Right lobe of liver (tissue), 4 donors: ENCODE data around the gene BMP2K.

ENCODE experiments used
- POLR2A ChIP-seq: fragments of 450-650 bp; IDR thresholded peaks from one replicate; pipeline ENCODE4 v1.6.1; 2017; ENCODE audit warnings: antibody characterized with exemption, mild to moderate bottlenecking
- TF ChIP-seq, protein P1 (sequence below), 4 donors: fragments of 200-600 bp in 3 of 4; fragments of 450-650 bp in 1 of 4; IDR thresholded peaks; one replicate each; pipeline versions ENCODE4 v1.5.1 to v1.8.0; 2016 to 2022; ENCODE audit warnings: antibody characterized with exemption in 4 of 4, mild to moderate bottlenecking in 2 of 4
- donor health status: DM: no; HTN: no; CAD: no.
- donor health status: DM: no; HTN: no; CAD: no.
- donor health status: DM: no; HTN: yes; CAD: no.

DNA sequence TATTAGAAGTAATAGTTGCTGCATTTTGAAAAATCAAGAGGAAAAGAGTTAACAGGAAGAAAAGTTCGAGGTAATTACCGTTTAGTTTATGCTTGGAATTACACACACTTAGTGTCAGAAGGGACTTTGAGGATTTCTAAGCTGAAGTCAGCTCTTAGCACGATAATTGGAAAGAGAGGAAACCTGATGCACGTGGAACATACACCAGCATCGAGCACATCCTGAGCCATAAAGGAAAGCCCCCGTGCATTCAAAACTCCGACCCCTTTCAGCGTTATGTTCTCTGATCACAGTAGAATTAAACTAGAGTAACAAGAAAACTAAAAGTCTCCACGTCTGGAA is 163.5 kb downstream of the BMP2K start:
- TF ChIP-seq, protein P1, sequence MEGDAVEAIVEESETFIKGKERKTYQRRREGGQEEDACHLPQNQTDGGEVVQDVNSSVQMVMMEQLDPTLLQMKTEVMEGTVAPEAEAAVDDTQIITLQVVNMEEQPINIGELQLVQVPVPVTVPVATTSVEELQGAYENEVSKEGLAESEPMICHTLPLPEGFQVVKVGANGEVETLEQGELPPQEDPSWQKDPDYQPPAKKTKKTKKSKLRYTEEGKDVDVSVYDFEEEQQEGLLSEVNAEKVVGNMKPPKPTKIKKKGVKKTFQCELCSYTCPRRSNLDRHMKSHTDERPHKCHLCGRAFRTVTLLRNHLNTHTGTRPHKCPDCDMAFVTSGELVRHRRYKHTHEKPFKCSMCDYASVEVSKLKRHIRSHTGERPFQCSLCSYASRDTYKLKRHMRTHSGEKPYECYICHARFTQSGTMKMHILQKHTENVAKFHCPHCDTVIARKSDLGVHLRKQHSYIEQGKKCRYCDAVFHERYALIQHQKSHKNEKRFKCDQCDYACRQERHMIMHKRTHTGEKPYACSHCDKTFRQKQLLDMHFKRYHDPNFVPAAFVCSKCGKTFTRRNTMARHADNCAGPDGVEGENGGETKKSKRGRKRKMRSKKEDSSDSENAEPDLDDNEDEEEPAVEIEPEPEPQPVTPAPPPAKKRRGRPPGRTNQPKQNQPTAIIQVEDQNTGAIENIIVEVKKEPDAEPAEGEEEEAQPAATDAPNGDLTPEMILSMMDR (IDR thresholded peaks at IDR 0.05), result no peak
- no peak for TF ChIP-seq POLR2A
